HG03175 (cell line): ENCODE results near the gene KRT7.
"Not testable (repeated sequence)": the region's sequence is repeated elsewhere in the genome, so short reads cannot be mapped to it uniquely, and the experiment has no call there.

Experiments used
- ATAC-seq: cut with Tn5 transposase; IDR thresholded peaks from one replicate; pipeline ENCODE4 v1.9.1; 2021; ENCODE audit warnings: mild to moderate bottlenecking, moderate library complexity; ENCODE audit not compliant: unreplicated experiment

KRT7 gene

DNA sequence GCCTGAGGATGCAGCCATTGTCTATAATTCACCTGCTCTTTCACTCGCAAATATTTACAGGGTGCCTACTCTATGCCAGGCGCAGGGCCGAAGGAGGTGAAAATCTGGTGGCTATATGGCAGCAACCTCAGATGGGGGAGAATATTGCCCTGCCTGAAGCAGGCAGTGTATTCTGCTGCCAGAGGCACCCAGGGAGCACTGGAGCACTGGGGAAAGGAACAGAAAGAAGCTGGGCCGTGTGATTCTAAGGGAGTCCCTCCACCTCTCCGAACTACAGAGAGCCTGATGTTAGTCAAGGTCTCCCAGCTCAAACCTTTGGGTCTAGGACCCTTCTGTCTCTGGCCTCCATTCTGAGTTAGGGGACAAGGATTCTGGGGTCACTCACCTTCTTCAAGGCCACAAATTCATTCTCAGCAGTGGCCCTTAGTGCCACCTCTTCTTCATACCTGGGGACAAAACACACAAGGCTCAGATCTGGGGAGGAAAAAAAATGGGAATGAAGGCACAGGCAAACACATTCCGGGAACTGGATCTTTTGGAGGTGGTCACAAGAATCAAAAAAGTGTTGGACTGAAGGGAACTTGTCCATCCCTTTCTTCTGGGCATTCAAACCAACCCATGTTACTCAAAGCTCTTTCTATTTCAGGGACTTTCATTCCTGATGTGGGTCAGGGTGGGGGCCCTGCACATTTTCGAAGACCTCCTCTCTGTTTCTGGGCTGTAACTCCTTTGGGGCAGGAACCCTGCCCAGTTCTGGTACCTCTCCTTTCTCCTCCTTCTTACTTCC, 22.1 kb downstream of the KRT7 start:
- no peak for ATAC-seq

DNA sequence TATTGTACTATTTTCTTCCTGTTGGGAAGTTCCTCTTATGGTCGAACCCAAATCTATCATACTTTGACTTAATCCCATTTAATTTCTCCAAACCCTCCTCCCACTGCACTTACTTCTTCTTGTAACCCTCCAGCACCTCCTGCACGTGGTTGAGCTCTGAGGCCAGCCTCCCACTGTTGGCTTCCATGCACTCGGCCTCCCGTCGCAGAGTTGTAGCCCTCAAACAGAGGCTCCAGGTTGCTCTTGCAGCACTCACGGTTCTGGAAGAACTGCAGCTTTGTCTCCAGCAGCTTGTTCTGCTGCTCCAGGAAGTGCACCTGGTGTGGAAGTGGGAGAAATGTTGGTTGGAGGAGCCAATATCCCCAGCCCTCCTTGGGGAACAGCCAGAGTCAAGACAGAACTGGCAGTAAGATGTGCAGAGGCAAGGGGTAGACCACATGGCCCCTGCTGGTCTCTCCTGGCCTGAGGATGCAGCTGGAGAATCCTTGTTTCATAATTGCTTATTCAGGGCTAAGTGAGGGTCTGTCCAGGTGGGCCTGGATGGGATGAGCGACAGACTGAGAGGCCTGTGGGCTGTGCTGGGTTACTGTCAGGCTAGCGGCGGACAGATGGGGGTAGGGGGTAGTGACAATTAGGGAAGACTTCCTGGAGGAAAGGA, 23.0 kb downstream of the KRT7 start:
- ATAC-seq = no peak

DNA sequence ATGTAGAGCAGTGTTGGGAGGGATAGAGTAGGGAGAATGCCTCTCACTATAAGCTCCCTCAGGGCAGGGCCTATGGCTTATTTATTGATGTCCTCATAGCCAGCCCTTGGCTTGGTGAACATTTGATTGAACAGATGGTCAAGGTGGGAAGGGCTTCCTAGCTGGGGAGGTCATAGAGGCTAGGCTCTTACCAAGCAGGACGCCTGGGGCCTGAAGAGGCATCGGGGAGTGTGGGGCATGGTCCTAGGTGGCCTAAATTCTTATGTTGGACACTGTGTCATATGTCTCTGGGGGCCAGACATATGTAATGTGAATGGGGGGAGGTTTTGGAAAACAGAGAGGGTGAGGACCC, 23.5 kb downstream of the KRT7 start:
- ATAC-seq = no peak

DNA sequence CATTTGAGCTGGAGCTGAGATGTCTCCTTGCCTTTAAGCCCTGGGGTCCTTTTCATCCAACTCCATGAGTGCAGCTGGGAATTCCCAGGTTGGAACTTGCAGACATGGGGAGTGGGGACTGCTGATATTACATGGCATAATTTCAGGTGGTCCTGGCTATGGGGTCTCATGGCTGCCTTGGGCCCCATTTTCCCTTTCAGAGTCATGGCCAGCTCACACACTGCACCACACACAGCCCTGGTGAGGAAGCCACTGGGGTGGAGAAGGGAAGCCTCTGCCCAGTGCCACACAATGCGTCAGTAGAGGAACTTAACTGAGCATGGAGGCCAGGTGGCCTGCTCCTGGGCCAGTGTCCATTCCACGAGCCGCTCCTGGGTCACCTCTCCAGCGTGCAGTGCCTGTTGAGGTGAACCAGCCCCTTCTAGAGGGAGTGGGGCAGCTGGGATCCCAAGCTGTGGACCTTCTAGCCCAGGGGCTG, 24.1 kb downstream of the KRT7 start:
- ATAC-seq = no peak

DNA sequence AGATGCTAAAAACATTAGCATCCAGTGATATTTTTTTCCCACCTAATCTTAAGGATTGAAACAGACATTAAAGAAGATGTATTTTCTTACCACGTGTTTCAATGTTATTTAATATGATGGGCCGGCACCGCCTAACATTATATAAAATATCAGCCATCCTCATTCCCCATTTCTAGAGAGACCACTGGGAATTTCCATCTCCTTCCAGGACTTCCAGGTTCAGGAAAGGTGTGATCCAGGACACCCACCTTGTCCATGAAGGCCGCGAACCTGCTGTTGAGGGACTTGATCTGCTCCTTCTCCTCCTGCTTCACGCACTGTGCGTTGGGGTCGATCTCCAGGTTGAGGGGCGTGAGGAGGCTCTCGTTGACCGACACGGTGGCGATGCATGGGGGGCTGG, 24.9 kb downstream of the KRT7 start:
- ATAC-seq = not testable (repeated sequence)

DNA sequence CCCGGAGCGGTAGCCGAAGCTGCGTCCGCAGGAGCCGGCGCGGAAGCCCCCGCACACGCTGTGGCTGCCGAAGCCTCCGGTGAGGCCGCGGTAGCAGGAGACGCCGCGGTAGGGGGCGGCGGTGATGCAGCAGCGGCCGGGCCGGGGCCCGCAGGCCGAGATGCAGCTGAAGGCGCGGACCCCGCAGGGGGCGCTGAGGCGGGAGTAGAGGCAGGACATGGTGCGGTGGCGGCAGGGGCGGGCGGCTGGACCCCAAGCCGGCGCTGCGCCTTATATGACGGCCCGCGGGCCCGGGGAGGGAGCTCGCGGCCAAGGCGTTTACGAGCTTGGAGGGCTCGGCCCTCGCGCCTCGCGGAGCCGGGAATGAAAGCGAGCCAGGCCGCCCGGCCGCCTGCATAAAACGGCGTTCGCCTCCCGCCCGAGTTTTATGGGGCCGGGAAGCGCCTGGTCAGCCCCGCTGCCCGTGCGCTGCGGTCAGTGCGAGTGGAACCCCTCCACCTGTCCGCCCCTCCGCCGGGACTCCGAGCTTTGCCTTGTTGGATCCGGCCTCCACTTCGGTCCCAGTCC, 25.4 kb downstream of the KRT7 start:
- ATAC-seq = no peak

DNA sequence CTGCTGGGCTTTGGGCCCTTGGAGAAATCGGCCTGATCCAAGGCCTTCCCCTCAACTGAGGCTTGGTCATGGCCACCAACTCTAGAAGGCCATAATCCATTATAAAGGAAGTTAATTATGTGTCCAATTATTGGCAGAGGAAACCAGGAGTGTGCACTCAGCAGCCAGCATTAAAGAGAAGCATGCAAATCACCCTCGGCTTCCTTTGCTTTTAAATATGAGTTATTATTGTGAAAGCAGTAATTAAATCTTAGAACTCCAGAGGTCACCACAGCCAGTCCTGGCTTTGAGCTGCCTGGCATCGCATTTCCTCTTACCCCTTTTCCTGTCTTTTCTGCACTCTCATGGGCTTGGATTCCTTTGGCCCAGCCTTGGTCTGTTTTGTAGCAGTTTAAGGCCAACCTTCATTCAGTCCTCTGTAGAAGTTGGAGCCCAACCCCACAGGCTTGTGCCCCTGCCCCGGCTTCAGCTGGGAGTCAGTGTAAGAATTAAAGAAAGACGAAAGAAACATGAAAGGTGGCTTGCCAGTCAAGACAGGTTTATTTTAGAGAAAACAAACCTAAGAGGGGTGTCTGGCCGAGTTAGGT, 26.7 kb downstream of the KRT7 start:
- ATAC-seq = no peak

DNA sequence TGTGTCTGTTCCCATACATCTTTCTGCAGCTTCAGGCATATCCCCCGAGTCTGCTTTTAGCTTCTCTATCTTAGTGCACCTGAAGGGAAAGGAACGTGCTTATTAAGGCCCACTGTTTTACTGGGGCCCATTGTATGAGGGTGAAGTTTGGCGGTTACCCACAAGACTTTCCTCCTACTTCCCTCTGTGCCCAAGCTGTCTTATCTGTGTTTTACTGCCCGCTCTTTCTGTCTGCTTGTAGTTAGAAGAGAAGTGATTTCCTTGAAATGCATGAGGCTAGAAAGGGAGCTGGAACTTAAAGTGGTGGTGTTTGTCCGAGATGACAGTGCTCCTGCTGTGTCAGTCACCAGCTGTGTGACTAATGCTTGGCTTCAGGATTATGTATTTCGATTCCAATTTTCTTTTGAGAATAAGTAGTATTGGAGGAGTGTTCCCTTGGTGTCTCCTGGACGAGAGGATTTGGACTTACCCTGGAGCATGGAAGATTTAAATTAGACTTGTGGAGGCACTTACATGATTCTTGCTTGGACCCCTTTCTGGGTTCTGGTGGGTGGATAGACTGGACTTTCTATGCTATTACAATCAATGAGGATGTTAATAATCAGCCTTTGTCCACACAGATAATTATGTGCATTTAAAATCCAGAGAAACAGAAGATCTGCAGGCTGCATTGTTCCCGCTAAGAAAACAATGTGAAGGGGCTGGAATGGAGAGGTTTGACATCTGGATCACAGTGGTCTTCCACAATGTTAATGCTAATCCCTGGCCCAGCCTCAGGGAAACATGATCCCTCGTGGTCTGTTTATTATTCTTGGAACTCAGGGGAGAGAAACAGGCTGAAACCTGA, 27.5 kb downstream of the KRT7 start:
- ATAC-seq = no peak

DNA sequence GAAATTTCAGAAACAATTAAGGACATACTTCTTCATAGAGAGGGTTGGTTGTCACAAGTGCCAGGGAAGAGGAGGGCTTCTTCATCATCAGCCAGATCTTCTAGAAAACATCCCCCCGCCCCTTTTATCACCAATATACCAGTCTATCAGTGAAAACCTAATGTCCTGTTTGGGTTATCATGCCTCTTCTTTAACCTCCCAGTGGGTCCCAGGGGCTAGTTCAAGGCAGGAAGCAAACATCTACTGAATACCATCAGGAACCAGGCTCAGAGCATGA, 28.1 kb downstream of the KRT7 start:
- ATAC-seq = no peak

DNA sequence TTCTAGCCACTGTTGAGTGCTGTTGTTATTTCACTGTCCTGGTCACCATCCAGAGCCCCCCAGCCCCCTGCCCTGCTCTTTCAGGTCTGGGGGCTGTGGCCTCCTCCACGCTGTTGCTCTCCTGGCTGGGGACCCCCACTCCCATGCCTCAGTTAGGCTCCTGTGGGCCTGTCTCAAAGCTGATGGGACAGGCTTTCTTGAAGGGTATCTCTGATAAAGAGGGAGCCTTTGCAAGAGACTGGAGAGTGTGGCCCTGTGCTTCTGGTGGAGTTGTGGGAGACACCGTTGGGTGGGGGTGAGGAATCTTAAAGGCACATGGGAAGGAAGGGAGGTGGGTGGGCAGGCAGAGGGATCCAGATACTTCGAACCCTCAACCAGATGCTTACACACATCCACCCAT, 29.2 kb downstream of the KRT7 start:
- no peak for ATAC-seq

DNA sequence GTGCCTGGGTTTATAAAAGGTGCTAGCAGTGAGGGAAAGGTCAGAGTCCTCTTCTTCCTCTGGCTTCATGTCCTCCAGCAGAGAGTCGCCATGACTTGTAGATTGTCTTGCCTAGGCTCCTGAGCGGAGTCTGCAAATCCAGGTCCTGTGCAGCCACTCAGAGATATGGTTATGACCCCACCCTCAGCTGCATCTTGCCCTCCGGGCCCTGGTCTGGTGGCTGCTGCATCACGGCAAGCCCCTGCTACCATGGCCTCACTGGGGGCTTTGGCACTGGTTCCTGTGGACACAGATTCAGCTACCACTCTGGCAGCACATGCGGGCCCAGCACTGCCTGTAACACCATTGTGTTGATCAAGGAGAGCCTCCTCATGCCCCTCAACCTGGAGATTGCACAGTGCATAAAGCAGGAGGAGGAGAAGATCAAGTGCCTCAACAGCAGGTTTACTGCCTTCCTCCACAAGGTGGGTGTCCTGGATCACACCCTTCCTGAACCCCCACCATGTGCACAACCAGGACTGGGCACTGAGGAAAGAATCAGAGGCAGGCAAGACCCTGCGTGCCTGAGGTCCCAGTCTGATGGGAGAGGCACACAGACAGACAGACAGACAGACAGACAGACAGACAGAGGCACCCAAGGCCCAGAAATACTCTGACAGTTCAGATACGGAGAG, 30.9 kb downstream of the KRT7 start:
- no peak for ATAC-seq

DNA sequence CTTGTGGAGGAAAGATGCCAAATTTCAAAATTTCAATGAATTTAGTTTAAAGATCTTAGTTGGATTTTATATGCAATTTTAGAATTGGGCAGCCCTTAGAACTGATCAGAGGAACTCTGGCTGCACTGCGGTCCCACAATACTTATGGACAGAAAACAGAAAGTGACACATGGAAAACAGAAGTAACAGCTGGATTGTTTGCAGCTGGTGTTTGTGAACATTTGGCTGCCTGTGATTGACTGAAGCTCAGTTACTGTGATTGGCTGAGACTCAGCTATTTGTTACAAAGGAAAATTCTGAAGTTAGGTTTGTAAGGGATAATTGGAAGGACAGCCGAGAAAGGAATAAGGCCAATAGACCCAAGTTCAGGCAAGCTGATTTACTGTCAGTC, 31.4 kb downstream of the KRT7 start:
- no peak for ATAC-seq

DNA sequence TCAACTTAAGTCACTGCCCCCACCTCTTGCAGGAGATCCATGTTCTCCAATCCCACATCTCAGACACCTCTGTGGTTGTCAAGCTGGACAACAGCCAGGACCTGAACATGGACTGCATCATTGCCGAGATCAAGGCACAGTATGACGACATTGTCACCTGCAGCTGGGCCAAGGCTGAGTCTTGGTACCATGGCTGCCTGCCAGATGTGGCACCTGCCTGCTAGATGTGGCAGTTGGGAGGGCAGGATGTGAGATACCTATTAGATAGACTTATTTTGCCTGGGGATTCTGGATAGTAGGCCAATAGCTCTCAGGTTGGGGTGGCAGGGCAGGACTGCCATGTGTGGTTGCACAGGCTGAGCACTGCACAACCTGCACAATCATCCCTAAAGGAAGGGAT, 33.5 kb downstream of the KRT7 start:
- no peak for ATAC-seq

DNA sequence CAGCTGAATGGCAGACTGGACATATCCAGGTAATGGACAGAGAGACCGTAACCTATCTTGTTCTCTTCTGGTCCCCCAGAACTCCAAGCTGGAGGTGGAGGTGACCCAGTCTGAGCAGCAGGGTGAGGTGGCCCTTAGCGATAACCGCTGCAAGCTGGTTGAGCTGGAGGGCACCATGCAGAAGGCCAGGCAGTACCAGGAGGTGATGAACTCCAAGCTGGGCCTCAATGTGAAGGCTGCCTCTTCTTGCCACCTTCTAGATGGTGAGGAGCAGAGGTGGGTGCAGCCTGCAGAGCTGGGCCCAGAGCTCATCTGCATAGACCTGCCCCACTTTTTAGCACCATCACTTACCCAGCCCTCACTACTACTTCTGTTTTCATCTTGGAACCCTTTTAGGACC, 34.2 kb downstream of the KRT7 start:
- ATAC-seq = no peak

DNA sequence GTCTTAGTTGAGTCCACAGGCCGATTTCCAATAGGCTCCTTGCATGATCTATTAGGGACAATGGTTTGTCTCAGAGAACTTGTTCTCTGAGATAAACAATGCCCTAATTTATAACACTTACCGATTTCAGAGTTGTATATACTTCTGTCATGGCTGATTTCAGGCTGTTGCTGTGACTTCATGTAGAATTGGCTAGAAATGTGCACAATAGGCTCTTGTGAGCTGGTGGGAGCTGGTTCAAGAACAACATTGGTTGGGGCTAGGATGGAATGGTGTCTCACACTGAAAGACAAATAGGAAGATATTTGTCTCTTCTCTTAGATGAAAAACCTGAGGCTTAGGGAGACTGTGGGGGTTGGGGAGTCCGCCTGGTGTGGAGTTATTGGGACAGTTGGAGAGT, 34.7 kb downstream of the KRT7 start:
- no peak for ATAC-seq

DNA sequence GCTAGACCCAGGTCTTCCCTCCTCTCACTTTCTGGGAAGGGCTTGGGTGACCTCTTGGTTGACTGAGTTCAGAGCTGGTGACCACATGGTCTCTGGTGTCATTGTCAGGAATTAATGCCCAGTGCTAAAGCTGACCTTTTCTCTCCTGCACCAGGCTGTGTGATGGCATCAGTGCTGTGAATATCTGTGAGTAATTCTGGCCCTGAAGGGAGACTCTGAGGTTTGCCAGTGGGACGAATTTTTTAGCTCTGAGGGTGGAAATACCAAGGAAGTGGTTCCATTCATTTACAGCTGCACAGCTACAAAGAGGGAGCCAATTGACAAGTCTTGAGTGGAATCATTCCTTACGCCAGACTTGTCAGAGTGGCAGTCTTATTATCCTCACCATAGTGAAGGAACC, 35.2 kb downstream of the KRT7 start:
- ATAC-seq = no peak

DNA sequence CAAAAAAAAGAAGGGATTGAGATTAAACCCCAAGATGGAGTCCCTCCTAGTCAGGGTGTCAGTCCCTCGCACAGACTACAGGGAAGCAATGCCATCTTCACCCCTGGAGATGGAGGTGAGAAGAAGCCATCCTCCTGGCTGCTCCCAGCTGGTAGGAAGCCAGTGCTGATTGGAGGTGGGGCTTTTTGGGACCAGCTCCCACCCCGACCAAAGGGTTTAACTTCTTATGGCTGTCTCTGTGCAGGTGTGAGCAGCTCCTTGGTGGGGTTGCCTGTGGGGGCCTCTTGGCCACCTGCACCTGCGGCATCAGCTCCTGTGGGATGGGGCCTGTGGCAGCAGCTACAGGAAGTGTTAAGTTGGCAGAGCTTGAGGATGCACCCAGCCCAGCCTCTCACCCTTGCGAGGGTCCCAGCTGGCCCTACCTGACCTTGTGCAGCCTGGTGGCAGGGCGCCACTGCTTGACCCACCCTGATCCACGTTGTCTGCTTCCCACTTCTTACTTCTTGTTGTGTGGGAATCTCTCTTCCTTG, 37.6 kb downstream of the KRT7 start:
- ATAC-seq = no peak

DNA sequence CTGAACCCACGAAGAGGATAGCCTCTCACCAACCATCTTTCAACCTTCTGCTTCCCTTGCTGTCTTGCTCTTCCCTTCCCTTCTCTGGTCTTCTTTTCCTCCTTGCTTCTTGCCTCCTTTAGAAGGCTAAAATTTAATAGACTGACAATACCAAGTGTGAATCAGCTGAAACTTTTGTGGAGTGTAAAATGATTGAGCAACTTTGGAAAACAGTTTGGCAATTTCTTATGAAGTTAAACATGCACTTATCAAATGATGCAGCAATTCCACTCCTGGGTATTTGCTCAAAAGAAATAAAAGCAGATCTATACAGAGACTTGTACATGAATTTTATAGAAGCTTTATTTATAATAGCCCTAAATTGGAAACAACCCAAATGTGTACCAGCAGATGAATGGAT, 38.1 kb downstream of the KRT7 start:
- no peak for ATAC-seq

DNA sequence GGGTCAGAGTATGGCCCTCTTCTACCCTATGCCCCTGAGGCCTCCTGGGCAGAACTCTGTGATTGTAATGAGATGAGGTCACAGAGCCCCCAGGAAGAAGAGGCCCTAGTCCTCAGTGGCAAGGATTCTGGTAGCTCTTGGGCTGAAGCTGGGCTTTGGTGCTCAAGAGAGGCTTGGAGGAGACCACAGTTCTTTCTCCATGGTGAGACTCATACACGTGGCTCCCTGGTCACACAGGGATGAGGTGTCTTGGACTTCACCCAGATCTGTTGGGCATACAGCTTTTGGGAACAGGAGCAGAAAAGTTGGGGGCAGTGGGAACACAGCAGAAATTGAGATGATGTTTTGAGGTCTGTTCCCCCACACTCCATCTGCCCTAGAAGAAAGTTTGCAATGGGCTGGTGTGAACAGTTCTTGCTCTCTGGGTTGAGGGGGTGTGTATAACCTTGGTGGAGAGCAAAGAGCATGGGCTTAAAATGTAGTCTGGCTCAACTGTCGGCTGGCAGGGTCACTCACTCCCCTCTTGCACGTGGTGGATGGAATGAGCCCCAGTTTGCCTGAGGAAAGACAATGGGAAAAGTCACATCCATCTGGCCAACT, 41.6 kb downstream of the KRT7 start, which contains the start of gene KRT86:
Gene KRT86, plus strand, starts transcription at position 125 of the 600 bp plus-strand sequence. CDS start 27,272 bp downstream, outside the sequence.
- ATAC-seq = no peak

DNA sequence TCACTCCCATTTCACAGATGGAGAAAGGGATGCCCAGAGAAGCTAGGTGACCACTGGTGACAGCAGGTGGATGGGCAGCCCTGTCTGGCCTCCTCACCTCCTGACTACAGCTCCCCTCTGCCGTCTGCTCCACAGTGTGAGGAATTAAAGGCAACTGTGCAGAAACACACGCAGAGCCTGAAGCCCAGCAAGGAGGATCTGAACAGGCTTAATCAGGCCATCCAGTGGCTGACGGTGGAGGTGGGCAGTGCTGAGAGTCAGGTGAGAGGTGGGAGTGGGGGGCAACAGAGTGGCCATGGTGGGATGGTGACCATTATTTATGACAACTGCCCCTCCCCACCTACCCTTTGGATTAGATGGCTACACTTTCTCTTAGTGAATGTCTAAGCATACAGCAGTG, 42.6 kb downstream of the KRT7 start:
- ATAC-seq = no peak
